ENCODE results near the gene ST6GALNAC6.
A peak's percentile ranks its signal among the peaks of the same experiment; 100 is the strongest.

Gene ST6GALNAC6

DNA sequence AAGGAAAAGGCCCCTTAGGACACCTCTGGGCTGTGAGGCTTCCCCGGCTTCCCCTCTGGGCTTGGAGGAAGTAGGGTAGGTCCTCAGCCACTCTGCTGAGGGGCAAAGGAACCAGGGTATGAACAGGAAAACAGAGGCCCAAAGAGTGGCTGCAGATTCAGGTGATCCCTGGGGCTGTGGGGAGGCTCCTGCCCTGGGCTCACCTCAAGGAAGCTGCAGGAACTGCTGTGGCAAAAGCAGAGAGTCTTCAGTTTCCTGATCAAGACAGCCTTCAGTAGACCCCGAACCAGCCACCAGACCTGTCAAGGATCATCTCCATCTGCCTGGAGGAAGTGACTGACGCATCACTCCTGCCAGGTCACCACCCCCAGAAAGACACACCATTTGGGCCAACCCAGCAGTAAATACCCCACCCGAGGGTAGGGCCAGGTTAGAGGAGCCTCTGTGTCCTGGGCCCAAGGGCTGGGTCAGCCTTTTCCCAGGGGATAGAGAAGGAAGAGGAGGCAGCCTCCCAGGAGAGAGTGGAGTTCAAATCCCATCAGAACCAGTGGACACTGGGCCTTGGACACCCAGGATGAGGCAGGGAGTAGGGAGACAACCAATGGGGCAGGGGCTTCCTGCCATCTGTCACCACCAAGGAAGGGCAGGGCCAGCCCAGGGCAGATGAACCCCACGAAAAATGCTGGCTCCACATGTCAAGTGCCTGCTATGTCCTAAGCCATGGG lies 5.8 kb upstream of the ST6GALNAC6 start:
- Histone ChIP-seq H3K27ac (ENCODE audit: low read depth, low read length) (0 out of 2 replicates have a peak overlapping the region, but pooled peaks have one; percentile 13), H3K79me2 (ENCODE audit: control insufficient read depth, insufficient read depth, low read length, unreplicated experiment) (no peaks in the 10 kb centered on the region), H3K4me3 (ENCODE audit: low read depth, low read length) (no peak overlapping the region)

DNA sequence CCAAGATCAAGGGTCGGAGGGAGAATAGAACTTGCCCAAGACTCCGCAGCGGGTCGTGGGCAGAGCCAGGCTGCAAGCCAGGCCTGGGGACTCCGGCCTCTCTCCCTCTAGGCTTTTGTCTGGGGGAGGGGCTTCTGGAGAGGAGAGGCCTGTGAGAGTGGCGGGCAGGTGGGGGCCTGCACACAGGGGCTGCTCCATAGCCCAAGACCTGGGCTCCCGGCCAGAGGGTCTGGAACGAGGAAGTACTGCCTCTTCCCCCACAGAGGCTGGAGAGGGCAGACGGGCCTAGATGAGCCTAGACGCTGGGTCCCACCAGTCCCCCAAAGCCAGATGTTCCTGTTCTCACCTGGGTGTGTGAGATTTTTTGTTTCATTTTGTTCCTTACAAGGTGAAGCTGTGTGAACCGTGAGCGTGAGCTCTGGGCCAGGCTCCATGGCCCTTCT lies 5.2 kb upstream of the ST6GALNAC6 start:
- H3K36me3 ChIP-seq (ENCODE audit: insufficient read depth, low read length): no peaks in the 10 kb centered on the region
- H2AFZ ChIP-seq (ENCODE audit: low read length, unreplicated experiment): no peak overlapping the region
- no peaks in the 10 kb centered on the region for H3K79me2 ChIP-seq (ENCODE audit: control insufficient read depth, insufficient read depth, low read length, unreplicated experiment)
- H3K27ac ChIP-seq (ENCODE audit: low read depth, low read length): no peak overlapping the region
- no peak overlapping the region for H3K4me3 ChIP-seq (ENCODE audit: low read depth, low read length)
- peaks cover 39% of the 10 kb centered on the region for H3K4me1 ChIP-seq (ENCODE audit: control insufficient read depth, insufficient read depth, low read length, unreplicated experiment)
- no peaks in the 10 kb centered on the region for H3K27me3 ChIP-seq (ENCODE audit: insufficient read depth, low read length)

More for the DNA sequence above, 5.8 kb upstream of the ST6GALNAC6 start:
- Histone ChIP-seq H3K27me3 (ENCODE audit: insufficient read depth, low read length) (no peaks in the 10 kb centered on the region), H3K4me1 (ENCODE audit: control insufficient read depth, insufficient read depth, low read length, unreplicated experiment) (peaks cover 34% of the 10 kb centered on the region), H2AFZ (ENCODE audit: low read length, unreplicated experiment) (no peak overlapping the region), H3K36me3 (ENCODE audit: insufficient read depth, low read length) (no peaks in the 10 kb centered on the region)

DNA sequence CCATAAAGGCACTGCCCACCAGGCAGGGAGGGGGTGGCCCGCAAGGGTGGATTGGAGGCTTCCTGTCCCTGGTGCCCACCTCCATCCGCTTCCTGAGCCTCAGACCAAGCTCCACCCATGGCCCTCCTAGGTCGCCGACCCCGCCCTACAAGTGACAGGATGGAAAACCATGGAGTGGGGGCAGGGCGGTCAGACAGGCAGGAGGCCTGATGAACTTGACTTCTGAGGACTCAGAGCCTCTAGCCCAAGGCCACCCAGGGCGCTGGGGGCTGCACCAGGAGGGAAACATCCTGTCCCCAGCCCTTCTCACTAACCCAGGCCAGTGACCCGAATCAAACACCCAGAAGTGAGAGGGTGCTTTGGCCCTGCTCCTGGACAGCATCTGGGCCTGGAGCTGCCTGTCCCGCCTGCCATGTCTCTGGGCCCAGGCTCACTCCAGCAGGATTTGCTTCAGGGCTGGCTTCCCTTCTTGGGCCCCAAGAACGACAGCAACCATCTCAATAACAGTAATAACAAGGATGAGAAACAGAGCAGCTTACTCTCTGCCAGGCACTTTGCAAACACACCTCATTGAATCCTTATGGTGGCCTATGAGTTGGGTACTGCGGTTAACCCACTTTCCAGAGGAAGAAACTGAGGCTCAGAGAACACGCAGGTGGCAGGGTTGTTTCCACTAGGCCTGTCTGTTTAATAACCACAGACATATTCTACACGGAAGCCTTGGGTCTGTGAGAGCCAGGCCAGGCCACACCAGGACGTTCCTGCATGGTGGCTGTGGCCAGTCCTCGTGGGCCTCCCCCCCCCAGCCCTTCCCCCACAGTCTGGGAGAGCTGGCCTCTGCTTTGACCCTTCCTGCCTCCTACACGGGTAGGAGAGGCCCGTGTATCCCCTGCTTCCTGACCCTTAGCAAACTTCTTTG lies 4.4 kb upstream of the ST6GALNAC6 start:
- Histone ChIP-seq H3K4me3 (ENCODE audit: low read depth, low read length) (no peak overlapping the region), H3K4me1 (ENCODE audit: control insufficient read depth, insufficient read depth, low read length, unreplicated experiment) (peaks cover 39% of the 10 kb centered on the region), H3K27ac (ENCODE audit: low read depth, low read length) (peak overlapping the region; percentile 43)

DNA sequence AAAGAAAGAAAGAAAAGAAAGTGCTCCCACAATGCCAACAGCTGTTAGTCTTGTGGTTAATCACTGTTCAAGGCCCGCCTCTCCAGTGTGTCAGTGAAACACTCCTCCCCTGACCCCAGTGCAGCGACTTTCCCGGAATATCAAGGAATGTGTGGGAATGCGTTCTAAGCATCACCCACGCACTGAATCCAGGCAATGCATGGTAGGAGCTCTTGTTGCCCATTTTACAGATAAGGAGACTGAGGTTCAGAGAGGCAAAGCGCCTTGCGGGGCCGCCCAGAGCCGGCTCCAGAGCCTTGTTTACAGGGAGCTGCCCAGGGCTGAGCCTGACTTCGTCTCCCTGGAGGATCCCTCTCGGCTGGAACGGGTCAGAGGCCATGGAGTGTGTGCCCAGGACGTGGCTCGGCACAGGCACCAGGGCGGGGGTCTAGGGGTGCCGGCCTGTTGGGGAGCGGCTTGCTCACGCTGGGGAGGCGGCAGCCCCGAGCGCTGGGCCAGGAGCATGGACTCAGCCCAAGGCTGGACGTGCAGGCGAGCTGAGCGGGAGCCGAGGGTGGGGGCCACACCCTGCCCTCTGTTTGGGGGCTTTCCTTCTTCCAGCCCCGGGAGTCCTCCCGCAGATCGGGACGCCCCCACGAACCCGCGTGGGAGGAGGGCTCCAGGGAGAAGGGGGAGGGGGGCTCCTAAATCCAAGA lies 823 bp downstream of the ST6GALNAC6 start:
- Histone ChIP-seq H3K27me3 (ENCODE audit: insufficient read depth, low read length) (no peaks in the 10 kb centered on the region), H3K79me2 (ENCODE audit: control insufficient read depth, insufficient read depth, low read length, unreplicated experiment) (peaks cover 22% of the 10 kb centered on the region), H3K27ac (ENCODE audit: low read depth, low read length) (peak overlapping the region; percentile 95), H2AFZ (ENCODE audit: low read length, unreplicated experiment) (no peak overlapping the region), H3K36me3 (ENCODE audit: insufficient read depth, low read length) (peaks cover 36% of the 10 kb centered on the region), H3K4me1 (ENCODE audit: control insufficient read depth, insufficient read depth, low read length, unreplicated experiment) (peaks cover 30% of the 10 kb centered on the region), H3K4me3 (ENCODE audit: low read depth, low read length) (peak overlapping the region; percentile 98)

More for the DNA sequence above, 4.4 kb upstream of the ST6GALNAC6 start:
- H2AFZ ChIP-seq (ENCODE audit: low read length, unreplicated experiment): no peak overlapping the region
- H3K36me3 ChIP-seq (ENCODE audit: insufficient read depth, low read length): no peaks in the 10 kb centered on the region
- H3K27me3 ChIP-seq (ENCODE audit: insufficient read depth, low read length): no peaks in the 10 kb centered on the region
- H3K79me2 ChIP-seq (ENCODE audit: control insufficient read depth, insufficient read depth, low read length, unreplicated experiment): no peaks in the 10 kb centered on the region

DNA sequence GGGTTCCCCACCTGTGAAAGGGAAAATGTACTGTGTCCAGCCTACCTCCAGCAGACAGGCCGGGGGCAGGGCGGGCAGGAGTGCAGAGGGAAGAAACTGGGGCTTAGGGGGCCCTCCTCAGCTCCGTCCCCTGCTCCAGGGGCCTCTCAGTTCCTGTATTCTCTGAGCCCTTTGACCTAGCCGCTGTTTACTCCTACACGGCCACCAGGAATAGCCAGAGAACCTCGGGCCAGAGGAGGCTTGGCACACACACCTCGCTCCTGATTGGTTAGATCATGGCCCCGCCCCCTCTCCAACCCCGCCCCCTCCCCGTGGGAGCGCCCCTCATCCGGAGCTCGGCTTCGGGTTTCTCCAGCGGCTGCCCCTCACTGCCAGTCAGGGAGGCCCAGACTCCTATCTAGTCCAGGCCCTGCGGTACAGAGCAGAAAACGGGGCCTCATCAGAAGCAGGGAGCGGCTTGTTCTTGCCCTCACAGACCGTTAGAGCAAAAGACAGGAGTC lies 2.2 kb downstream of the ST6GALNAC6 start:
- peaks cover 31% of the 10 kb centered on the region for H3K79me2 ChIP-seq (ENCODE audit: control insufficient read depth, insufficient read depth, low read length, unreplicated experiment)
- no peak overlapping the region for H2AFZ ChIP-seq (ENCODE audit: low read length, unreplicated experiment)
- peak overlapping the region; percentile 56 for H3K4me3 ChIP-seq (ENCODE audit: low read depth, low read length)
- H3K36me3 ChIP-seq (ENCODE audit: insufficient read depth, low read length): peaks cover 50% of the 10 kb centered on the region
- no peaks in the 10 kb centered on the region for H3K27me3 ChIP-seq (ENCODE audit: insufficient read depth, low read length)
- H3K4me1 ChIP-seq (ENCODE audit: control insufficient read depth, insufficient read depth, low read length, unreplicated experiment): peaks cover 24% of the 10 kb centered on the region
- H3K27ac ChIP-seq (ENCODE audit: low read depth, low read length): peak overlapping the region; percentile 74

DNA sequence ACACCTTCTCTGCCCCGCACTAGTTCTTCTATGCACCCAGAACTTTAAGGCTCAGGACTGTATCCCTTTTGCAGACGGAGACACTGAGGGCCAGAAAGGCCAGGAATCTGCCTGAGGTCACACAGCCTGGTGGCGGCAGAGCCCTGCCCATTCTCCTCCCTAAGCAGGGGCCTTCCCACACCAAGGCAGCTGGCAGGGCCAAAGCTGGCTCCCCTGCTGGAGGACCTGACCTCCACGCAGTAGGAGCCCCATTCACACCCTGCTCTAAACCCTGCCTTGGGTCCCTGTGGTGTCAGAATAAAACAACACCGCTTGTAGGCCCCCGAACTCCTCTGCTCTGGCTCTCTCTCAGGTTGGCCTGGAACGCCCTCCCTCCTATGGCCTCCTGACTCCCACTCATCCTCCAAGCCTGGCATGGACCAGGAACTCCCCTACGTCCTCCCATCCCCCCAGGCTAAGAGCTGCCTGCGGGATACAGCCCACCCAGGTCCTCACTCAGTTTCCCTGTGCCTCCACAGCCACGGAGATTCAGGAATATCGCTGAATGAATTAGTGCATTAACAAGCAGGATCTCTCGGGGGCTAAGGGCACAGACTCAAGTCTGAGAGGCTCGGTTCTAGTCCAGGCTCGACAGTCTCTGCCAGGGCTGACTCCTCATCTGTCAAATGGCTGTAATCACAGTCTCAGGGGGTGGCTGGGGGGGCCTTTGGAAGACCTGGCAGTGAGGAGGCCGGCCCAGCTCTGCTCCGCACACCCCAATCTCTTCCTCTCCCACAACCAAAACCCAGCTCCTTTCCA lies 2.8 kb downstream of the ST6GALNAC6 start:
- peaks cover 24% of the 10 kb centered on the region for H3K4me1 ChIP-seq (ENCODE audit: control insufficient read depth, insufficient read depth, low read length, unreplicated experiment)
- peak overlapping the region; percentile 30 for H3K4me3 ChIP-seq (ENCODE audit: low read depth, low read length)
- no peak overlapping the region for H2AFZ ChIP-seq (ENCODE audit: low read length, unreplicated experiment)
- H3K27me3 ChIP-seq (ENCODE audit: insufficient read depth, low read length): no peaks in the 10 kb centered on the region
- peaks cover 51% of the 10 kb centered on the region for H3K36me3 ChIP-seq (ENCODE audit: insufficient read depth, low read length)
- no peak overlapping the region for H3K27ac ChIP-seq (ENCODE audit: low read depth, low read length)
- H3K79me2 ChIP-seq (ENCODE audit: control insufficient read depth, insufficient read depth, low read length, unreplicated experiment): peaks cover 31% of the 10 kb centered on the region

DNA sequence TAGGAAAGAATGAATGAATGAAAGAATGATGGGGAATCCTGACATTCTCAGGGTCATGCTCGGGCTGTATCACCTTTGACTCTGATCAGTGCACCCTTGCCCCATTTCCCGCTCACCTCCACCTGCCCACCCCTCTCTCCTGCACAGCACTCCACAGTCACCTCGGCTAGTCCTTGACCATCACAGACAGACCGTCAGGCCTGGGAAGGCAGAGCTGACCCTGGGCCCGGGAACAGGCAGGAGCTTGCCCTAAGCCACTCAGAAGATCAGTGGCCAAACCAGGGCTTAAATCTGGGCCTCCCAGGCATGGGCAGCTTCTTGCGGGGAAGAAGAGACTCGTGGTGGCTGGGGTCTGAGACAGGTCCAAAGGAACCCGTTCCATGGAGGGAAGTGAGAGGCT lies 3.6 kb downstream of the ST6GALNAC6 start:
- H3K4me3 ChIP-seq (ENCODE audit: low read depth, low read length): no peak overlapping the region
- peaks cover 19% of the 10 kb centered on the region for H3K4me1 ChIP-seq (ENCODE audit: control insufficient read depth, insufficient read depth, low read length, unreplicated experiment)
- H2AFZ ChIP-seq (ENCODE audit: low read length, unreplicated experiment): no peak overlapping the region
- H3K36me3 ChIP-seq (ENCODE audit: insufficient read depth, low read length): peaks cover 54% of the 10 kb centered on the region
- no peaks in the 10 kb centered on the region for H3K27me3 ChIP-seq (ENCODE audit: insufficient read depth, low read length)
- peaks cover 33% of the 10 kb centered on the region for H3K79me2 ChIP-seq (ENCODE audit: control insufficient read depth, insufficient read depth, low read length, unreplicated experiment)
- no peak overlapping the region for H3K27ac ChIP-seq (ENCODE audit: low read depth, low read length)

DNA sequence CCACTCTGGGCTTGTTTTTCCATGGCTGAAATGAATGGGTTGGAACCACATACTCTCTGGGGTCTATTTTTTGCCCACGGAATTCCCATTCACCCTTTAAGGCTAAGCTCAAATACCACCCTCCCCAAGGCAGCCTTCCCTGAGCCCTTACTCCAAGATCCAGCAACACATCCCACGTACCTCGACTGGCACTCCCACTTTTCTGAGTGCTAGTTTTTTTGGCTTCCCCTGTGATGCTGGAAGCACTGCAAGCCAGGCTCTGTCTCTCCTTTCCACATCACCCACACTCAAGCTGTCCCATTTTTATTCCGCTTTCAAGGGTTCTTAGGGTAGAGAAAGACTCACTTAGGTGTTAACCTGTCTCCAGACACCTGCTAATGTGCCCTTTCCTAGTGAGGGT lies 6.0 kb downstream of the ST6GALNAC6 start:
- peaks cover 17% of the 10 kb centered on the region for H3K4me1 ChIP-seq (ENCODE audit: control insufficient read depth, insufficient read depth, low read length, unreplicated experiment)
- no peaks in the 10 kb centered on the region for H3K27me3 ChIP-seq (ENCODE audit: insufficient read depth, low read length)
- H3K79me2 ChIP-seq (ENCODE audit: control insufficient read depth, insufficient read depth, low read length, unreplicated experiment): peaks cover 33% of the 10 kb centered on the region
- no peak overlapping the region for H3K4me3 ChIP-seq (ENCODE audit: low read depth, low read length)
- peaks cover 62% of the 10 kb centered on the region for H3K36me3 ChIP-seq (ENCODE audit: insufficient read depth, low read length)
- H2AFZ ChIP-seq (ENCODE audit: low read length, unreplicated experiment): no peak overlapping the region
- no peak overlapping the region for H3K27ac ChIP-seq (ENCODE audit: low read depth, low read length)

DNA sequence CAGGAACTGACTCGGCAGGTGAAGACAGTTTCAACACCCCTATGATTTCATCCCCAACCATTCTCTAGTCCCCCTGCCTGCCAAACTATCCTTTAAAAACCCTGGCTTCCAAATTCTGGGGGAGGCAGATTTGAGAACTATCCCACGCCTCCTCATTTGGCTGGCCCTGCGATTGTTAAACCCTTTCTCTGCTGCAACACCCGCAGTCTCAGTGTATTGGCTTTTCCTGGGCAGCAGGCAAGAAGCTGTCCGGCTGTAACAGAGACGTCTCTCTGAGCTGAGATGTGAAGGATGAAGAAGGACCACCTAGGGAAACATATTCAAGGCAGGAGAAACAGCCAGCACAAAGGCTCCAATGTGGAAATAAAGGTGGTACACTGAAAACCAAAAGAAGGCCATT lies 6.6 kb downstream of the ST6GALNAC6 start:
- Histone ChIP-seq H2AFZ (ENCODE audit: low read length, unreplicated experiment) (no peak overlapping the region), H3K4me1 (ENCODE audit: control insufficient read depth, insufficient read depth, low read length, unreplicated experiment) (peaks cover 15% of the 10 kb centered on the region), H3K27me3 (ENCODE audit: insufficient read depth, low read length) (no peaks in the 10 kb centered on the region), H3K27ac (ENCODE audit: low read depth, low read length) (no peak overlapping the region), H3K4me3 (ENCODE audit: low read depth, low read length) (no peak overlapping the region), H3K79me2 (ENCODE audit: control insufficient read depth, insufficient read depth, low read length, unreplicated experiment) (peaks cover 32% of the 10 kb centered on the region), H3K36me3 (ENCODE audit: insufficient read depth, low read length) (peaks cover 63% of the 10 kb centered on the region)

Data from ACC112 (cell line).